SJSA1 (cell line): ENCODE results near the gene TAF11L7. TPM values are rescaled to one million over a fixed set of nuclear protein-coding genes. Genes with fewer than 3 reads are reported as not detected.
"Not testable (repeated sequence)": the region's sequence is repeated elsewhere in the genome, so short reads cannot be mapped to it uniquely, and the experiment has no call there.

Experiments
- DNase-seq, 2 experiments: peaks; one replicate each; pipeline ENCODE4 v3.0.0-alpha.2; 2015 to 2020; ENCODE audit warnings: low spot score in 2 of 2, low read depth in 1 of 2
- H3K27ac ChIP-seq: fragments of 250-450 bp; sonication (Bioruptor Pico); 2 replicates; pipeline ENCODE4 v1.5.1; 2020; ENCODE audit warnings: mild to moderate bottlenecking, moderate library complexity
- H3K27me3 ChIP-seq: fragments of 250-450 bp; sonication (Bioruptor Pico); replicated peaks from 2 replicates; pipeline ENCODE4 v1.5.1; 2020; ENCODE audit warnings: mild to moderate bottlenecking, moderate library complexity
- H3K36me3 ChIP-seq: fragments of 250-450 bp; sonication (Bioruptor Pico); 2 replicates; pipeline ENCODE4 v1.5.1; 2020; ENCODE audit warnings: mild to moderate bottlenecking
- H3K4me1 ChIP-seq: fragments of 250-450 bp; sonication (Bioruptor Pico); replicated peaks from 2 replicates; pipeline ENCODE4 v1.6.1; 2021; ENCODE audit warnings: mild to moderate bottlenecking
- H3K4me3 ChIP-seq: fragments of 250-450 bp; sonication (Bioruptor Pico); 2 replicates; pipeline ENCODE4 v1.5.1; 2020; ENCODE audit warnings: mild to moderate bottlenecking
- H3K9me3 ChIP-seq: fragments of 250-450 bp; sonication (Bioruptor Pico); replicated peaks from 2 replicates; pipeline ENCODE4 v1.5.1; 2020; ENCODE audit warnings: mild to moderate bottlenecking
- total RNA-seq: library from RNA; depleted of rRNA; stranded (reverse); fragments of >200 nt; shearing (Covaris generic); gene quantifications from 2 replicates; pipeline ENCODE4 v1.2.3, GENCODE V29; 2014; rRNA removed

TAF11L7 gene
- total RNA-seq = not detected in 2 replicates

DNA sequence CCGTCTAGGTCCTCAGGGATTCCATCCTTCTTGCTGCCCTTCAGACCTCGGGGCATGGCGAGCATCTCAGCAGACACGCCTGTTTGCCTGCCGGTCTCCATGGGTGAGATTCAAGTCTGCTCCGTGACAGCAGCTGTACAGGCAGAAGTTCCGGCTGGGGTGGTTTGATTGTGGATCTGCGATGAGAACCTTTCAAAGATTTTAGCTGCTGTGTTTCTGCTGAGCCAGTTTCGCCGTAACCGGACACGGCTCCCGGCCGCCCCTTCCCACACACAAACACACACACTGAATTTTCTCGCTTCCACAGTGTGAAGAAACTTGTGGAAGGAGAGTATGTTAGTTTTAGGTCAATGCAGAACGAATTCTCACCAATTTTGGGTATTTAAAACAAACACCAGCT lies at the start of gene TAF11L7:
TAF11L7 (minus strand) TSS at position 101 of the 400 bp plus-strand sequence.
- not testable (repeated sequence) for H3K27me3 ChIP-seq, DNase-seq, H3K9me3 ChIP-seq, H3K27ac ChIP-seq, H3K36me3 ChIP-seq, H3K4me3 ChIP-seq, H3K4me1 ChIP-seq

DNA sequence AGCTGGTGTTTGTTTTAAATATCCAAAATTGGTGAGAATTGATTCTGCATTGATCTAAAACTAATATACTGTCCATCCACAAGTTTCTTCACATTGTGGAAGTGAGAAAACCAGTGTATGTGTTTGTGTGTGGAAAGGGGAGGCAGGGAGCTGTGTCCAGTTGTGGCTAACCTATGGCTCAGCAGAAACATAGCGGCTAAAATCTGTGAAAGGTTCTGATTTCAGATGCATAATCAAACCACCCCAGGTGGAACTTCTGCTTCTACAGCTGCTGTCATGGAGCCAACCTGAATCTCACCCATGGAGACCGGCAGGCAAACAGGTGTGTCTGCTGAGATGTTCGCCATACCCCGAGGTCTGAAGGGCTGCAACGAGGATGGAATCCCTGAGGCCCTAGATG lies 48.6 kb upstream of the TAF11L7 start, which contains the start of gene TAF11L14:
TAF11L14 (plus strand) TSS at position 301 of the 400 bp plus-strand sequence.
- H3K9me3 ChIP-seq = no peaks in the 10 kb centered on the region
- H3K36me3 ChIP-seq = no peaks in the 10 kb centered on the region
- DNase-seq = no peak
- no peak within 1 kb of the TSS for H3K27ac ChIP-seq
- H3K27me3 ChIP-seq = no peaks in the 10 kb centered on the region
- no peak within 1 kb of the TSS for H3K4me3 ChIP-seq
- no peaks in the 10 kb centered on the region for H3K4me1 ChIP-seq

DNA sequence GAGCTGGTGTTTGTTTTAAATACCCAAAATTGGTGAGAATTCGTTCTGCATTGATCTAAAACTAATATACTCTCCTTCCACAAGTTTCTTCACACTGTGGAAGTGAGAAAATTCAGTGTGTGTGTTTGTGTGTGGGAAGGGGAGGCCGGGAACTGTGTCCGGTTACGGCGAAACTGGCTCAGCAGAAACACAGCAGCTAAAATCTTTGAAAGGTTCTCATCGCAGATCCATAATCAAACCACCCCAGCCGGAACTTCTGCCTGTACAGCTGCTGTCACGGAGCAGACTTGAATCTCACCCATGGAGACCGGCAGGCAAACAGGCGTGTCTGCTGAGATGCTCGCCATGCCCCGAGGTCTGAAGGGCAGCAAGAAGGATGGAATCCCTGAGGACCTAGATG lies 46.2 kb upstream of the TAF11L7 start, which contains the start of gene TAF11L13:
TAF11L13 (plus strand) TSS at position 301 of the 400 bp plus-strand sequence.
- not testable (repeated sequence) for H3K27me3 ChIP-seq, H3K27ac ChIP-seq, H3K9me3 ChIP-seq, H3K4me1 ChIP-seq, H3K36me3 ChIP-seq, H3K4me3 ChIP-seq, DNase-seq

DNA sequence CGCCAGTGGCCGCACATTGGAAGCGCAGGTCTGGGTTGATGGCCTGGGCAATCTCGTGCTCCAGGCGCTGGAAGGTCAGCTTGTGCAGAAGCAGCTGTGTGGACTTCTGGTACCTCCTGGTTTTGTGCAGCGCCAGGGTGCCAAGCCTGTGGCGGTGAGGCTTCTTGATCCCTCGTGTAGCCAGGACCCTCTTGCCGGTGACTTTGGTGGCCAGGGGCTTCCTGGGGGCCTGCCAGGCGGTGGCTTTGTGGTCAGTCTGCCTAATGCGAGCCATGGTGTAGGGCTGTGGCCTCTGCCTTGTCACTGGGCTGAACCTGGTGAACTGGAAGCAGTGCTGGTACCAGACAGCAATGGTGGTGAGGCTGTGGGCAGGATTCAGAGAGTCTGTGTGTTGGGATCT lies 40.1 kb upstream of the TAF11L7 start:
- no peak for DNase-seq
- Histone ChIP-seq H3K36me3 (no peaks in the 10 kb centered on the region), H3K4me1 (no peaks in the 10 kb centered on the region), H3K27ac (no peak overlapping the region), H3K27me3 (no peaks in the 10 kb centered on the region), H3K9me3 (no peaks in the 10 kb centered on the region), H3K4me3 (no peak overlapping the region)

DNA sequence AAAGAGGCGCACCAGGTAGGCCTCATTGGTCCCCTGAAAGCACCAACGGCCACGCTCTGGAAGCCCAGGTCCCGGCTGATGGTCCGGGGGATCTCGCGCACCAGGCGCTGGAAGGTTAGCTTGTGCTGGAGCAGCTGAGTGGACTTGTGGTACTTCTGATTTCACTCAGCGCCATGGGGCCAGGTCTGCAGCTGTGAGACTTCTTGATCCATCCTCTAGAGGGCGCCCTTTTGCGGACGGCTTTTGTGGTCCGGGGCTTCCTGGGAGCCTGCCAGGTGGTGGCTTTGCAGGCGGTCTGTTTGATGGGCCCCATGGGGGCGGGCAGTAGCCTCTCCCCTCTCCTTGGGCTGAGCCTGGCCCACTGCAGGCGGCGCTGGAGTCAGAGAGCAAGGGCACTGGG lies 35.1 kb upstream of the TAF11L7 start:
- Histone ChIP-seq H3K9me3 (no peaks in the 10 kb centered on the region), H3K27ac (no peak overlapping the region), H3K4me3 (no peak overlapping the region), H3K36me3 (no peaks in the 10 kb centered on the region), H3K4me1 (no peaks in the 10 kb centered on the region), H3K27me3 (no peaks in the 10 kb centered on the region)
- no peak for DNase-seq

DNA sequence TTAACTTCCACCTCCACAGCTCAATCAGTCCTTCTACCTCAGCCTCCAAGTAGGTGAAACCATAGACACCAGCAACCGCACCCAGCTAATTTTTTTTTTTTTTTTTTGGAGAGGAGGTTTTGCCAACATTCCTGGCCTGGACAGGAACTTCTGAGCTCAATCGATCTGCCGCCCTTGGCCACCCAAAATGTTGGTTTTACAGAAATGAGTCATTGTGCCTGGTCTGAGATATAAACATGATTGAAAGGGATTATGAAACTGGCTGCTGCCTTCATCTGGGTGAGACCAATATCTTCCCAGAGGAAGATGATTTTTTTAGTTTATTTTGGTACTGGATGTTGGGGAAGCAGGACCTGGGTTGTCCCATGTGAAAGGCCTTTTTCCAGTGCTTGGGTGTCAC lies 33.8 kb upstream of the TAF11L7 start:
- H3K4me3 ChIP-seq = no peak overlapping the region
- H3K4me1 ChIP-seq = no peaks in the 10 kb centered on the region
- H3K27me3 ChIP-seq = no peaks in the 10 kb centered on the region
- no peaks in the 10 kb centered on the region for H3K9me3 ChIP-seq
- no peak for DNase-seq
- no peak overlapping the region for H3K27ac ChIP-seq
- H3K36me3 ChIP-seq = no peaks in the 10 kb centered on the region

DNA sequence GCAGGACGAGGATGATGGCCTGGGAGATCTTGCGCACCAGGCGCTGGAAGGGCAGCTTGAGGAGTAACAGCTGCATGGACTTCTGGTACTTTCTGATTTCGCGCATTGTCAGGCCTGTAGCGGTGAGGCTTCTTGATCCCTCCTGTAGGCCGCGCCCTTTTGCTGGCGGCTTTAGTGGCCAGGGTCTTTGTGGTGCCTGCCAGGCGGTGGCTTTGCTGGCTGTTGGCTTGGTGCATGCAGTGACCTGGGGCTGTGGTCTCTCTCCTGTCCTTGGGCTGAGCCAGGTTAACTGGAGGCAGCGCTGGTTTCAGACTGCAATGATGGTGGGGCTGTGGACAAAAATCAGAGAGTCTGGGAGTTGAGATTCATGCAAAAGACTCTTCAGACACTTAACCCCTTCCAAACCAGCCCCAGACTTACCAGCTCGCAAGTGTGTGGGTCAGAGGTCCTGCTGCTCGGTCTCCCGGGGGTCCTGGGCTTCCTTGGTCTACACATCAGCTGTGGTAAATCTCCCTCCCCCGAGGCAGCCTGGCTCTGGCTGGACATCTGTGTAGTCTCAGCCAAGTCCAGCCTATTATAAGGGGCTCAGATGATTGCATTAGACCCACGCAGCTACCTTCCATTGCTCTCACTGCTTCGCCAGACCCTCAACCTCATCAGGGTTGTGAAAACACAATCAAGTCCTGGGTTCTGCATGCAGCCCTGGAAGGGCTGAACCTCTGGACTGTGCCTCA lies 29.5 kb upstream of the TAF11L7 start:
- no peak overlapping the region for H3K27ac ChIP-seq
- H3K9me3 ChIP-seq = no peaks in the 10 kb centered on the region
- no peaks in the 10 kb centered on the region for H3K36me3 ChIP-seq
- no peak overlapping the region for H3K4me3 ChIP-seq
- H3K27me3 ChIP-seq = no peaks in the 10 kb centered on the region
- no peak for DNase-seq
- no peaks in the 10 kb centered on the region for H3K4me1 ChIP-seq

DNA sequence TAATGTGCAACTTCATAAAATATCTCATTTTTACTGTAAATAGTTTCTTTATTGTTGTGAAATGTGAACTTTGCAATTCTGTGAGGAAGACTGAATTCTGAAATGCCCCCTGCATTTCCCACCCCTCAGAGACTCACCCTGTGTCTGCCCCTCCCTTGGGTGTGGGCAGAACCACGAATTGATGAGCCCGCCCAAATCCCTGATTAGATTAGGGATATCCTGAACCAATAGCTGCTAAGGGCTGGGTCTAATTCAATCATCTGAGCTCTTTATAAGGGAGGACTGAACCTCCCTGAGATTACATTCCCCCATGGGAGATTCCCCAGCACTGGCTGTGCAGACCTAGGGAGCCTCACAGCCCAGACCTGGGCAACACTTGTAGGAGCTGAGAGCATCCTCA lies 24.5 kb upstream of the TAF11L7 start, which contains the start of gene TAF11L12:
TAF11L12 (plus strand) TSS at position 301 of the 400 bp plus-strand sequence.
- H3K27me3 ChIP-seq, DNase-seq, H3K27ac ChIP-seq, H3K9me3 ChIP-seq, H3K36me3 ChIP-seq, H3K4me1 ChIP-seq, H3K4me3 ChIP-seq: not testable (repeated sequence)

DNA sequence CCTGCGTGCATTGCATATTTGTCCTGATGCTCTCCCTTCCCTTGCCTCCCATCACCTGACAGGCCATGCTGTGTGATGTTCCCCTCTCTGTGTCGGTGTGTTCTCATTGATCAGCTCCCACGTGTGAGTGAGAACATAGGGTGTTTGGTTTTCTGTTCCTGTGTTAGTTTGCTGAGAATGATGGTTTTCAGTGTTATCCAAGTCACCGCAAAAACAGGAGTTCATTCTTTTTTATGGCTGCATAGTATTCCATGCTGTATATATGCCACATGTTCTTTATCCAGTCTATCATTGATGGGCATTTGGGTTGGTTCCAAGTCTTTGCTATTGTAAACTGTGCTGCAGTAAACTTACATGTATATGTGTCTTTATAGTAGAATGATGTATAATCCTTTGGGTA lies 21.9 kb upstream of the TAF11L7 start:
- H3K36me3 ChIP-seq, H3K4me3 ChIP-seq, H3K27me3 ChIP-seq, H3K27ac ChIP-seq, H3K4me1 ChIP-seq, H3K9me3 ChIP-seq, DNase-seq: not testable (repeated sequence)

DNA sequence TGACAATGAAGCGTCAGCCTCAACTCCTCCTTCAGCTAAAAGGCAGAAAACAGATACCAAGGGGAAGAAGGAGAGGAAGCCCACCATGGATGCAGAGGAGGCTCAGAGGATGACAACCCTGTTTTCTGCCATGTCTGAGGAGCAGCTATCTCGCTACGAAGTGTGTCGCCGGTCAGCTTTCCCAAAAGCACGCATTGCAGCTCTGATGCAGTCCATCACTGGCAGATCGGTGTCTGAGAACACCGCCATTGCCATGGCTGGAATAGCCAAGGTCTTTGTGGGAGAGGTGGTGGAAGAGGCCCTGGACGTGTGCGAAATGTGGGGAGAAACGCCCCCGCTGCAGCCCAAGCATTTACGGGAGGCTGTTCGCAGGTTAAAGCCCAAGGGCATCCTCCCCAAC lies 19.4 kb upstream of the TAF11L7 start:
- Histone ChIP-seq H3K4me1 (no peaks in the 10 kb centered on the region), H3K4me3 (no peak overlapping the region), H3K27me3 (no peaks in the 10 kb centered on the region), H3K36me3 (no peaks in the 10 kb centered on the region), H3K27ac (no peak overlapping the region), H3K9me3 (0 out of 2 replicates have a peak, but pooled peaks cover 2% of the 10 kb centered on the region)
- DNase-seq = no peak

DNA sequence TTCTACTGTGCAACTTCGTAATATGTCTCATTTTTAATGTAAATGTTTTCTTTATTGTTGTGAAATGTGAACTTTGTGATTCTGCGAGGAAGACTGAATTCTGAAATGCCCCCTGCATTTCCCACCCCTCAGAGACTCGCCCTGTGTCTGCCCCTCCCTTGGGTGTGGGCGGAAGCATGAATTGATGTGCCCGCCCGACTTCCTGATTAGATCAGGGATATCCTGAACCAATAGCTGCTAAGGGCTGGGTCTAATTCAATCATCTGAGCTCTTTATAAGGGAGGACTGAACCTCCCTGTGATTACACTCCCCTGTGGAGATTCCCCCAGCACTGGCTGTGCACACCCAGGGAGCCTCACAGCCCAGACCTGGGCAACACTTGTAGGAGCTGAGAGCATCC lies 18.3 kb upstream of the TAF11L7 start, which contains the start of gene TAF11L11:
TAF11L11 (plus strand) TSS at position 304 of the 400 bp plus-strand sequence.
- H3K27me3 ChIP-seq, H3K4me3 ChIP-seq, H3K4me1 ChIP-seq, H3K36me3 ChIP-seq, H3K9me3 ChIP-seq, DNase-seq, H3K27ac ChIP-seq: not testable (repeated sequence)

DNA sequence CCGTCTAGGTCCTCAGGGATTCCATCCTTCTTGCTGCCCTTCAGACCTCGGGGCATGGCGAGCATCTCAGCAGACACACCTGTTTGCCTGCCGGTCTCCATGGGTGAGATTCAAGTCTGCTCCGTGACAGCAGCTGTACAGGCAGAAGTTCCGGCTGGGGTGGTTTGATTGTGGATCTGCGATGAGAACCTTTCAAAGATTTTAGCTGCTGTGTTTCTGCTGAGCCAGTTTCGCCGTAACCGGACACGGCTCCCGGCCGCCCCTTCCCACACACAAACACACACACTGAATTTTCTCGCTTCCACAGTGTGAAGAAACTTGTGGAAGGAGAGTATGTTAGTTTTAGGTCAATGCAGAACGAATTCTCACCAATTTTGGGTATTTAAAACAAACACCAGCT lies 12.2 kb upstream of the TAF11L7 start, which contains the start of gene TAF11L10:
TAF11L10 (minus strand) TSS at position 101 of the 400 bp plus-strand sequence.
- not testable (repeated sequence) for H3K27me3 ChIP-seq, DNase-seq

DNA sequence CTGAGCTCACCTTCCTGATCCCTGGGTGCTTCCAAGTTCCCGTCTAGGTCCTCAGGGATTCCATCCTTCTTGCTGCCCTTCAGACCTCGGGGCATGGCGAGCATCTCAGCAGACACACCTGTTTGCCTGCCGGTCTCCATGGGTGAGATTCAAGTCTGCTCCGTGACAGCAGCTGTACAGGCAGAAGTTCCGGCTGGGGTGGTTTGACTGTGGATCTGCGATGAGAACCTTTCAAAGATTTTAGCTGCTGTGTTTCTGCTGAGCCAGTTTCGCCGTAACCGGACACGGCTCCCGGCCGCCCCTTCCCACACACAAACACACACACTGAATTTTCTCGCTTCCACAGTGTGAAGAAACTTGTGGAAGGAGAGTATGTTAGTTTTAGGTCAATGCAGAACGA lies 8.7 kb upstream of the TAF11L7 start, which contains the start of gene TAF11L9:
TAF11L9 (minus strand) TSS at position 140 of the 400 bp plus-strand sequence.
- DNase-seq, H3K4me1 ChIP-seq, H3K36me3 ChIP-seq, H3K9me3 ChIP-seq, H3K4me3 ChIP-seq, H3K27me3 ChIP-seq, H3K27ac ChIP-seq: not testable (repeated sequence)

More for the DNA sequence above, 12.2 kb upstream of the TAF11L7 start, which contains the start of gene TAF11L10:
- not testable (repeated sequence) for H3K27ac ChIP-seq, H3K36me3 ChIP-seq, H3K9me3 ChIP-seq, H3K4me3 ChIP-seq, H3K4me1 ChIP-seq

DNA sequence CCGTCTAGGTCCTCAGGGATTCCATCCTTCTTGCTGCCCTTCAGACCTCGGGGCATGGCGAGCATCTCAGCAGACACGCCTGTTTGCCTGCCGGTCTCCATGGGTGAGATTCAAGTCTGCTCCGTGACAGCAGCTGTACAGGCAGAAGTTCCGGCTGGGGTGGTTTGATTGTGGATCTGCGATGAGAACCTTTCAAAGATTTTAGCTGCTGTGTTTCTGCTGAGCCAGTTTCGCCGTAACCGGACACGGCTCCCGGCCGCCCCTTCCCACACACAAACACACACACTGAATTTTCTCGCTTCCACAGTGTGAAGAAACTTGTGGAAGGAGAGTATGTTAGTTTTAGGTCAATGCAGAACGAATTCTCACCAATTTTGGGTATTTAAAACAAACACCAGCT lies 5.3 kb upstream of the TAF11L7 start, which contains the start of gene TAF11L8:
TAF11L8 (minus strand) TSS at position 101 of the 400 bp plus-strand sequence.
- not testable (repeated sequence) for H3K27ac ChIP-seq, H3K9me3 ChIP-seq, H3K4me1 ChIP-seq, DNase-seq, H3K4me3 ChIP-seq, H3K27me3 ChIP-seq, H3K36me3 ChIP-seq
